GM23248 (cell line): ENCODE results near the gene EFCAB6. TPM values are rescaled to one million over a fixed set of nuclear protein-coding genes. Genes with fewer than 3 reads are reported as not detected.

Source experiments
- DNase-seq: peaks from one replicate; pipeline ENCODE4 v3.0.0-alpha.2; 2015
- H2AFZ ChIP-seq: fragments of 200-600 bp; sonication (generic); 2 replicates; pipeline ENCODE4 v1.6.1; 2016; ENCODE audit warnings: antibody characterized with exemption
- H3F3A ChIP-seq: fragments of 200-600 bp; sonication (generic); 2 replicates; pipeline ENCODE4 v1.6.1; 2016; ENCODE audit warnings: mild to moderate bottlenecking, antibody characterized with exemption, mixed run types; ENCODE audit not compliant: insufficient read depth
- H3K27ac ChIP-seq: fragments of 200-600 bp; sonication (generic); 2 replicates; pipeline ENCODE4 v1.5.1; 2016; ENCODE audit warnings: mild to moderate bottlenecking
- H3K27me3 ChIP-seq: fragments of 200-600 bp; sonication (generic); replicated peaks from 2 replicates; pipeline ENCODE4 v1.6.1; 2016; ENCODE audit warnings: mild to moderate bottlenecking; ENCODE audit not compliant: insufficient read depth
- H3K36me3 ChIP-seq: fragments of 200-600 bp; sonication (generic); 2 replicates; pipeline ENCODE4 v1.6.1; 2016; ENCODE audit warnings: low read depth, mild to moderate bottlenecking
- H3K4me1 ChIP-seq: fragments of 200-600 bp; sonication (generic); 2 replicates; pipeline ENCODE4 v1.6.1; 2016; ENCODE audit warnings: mild to moderate bottlenecking; ENCODE audit not compliant: insufficient read depth
- H3K4me2 ChIP-seq: fragments of 200-600 bp; sonication (generic); one replicate; pipeline ENCODE4 v1.6.1; 2016; ENCODE audit warnings: mild to moderate bottlenecking; ENCODE audit not compliant: unreplicated experiment
- H3K4me3 ChIP-seq: fragments of 200-600 bp; sonication (generic); 2 replicates; pipeline ENCODE4 v1.5.1; 2016; ENCODE audit warnings: mild to moderate bottlenecking
- H3K79me2 ChIP-seq: fragments of 200-600 bp; sonication (generic); 2 replicates; pipeline ENCODE4 v1.6.1; 2016; ENCODE audit warnings: mild to moderate bottlenecking; ENCODE audit not compliant: insufficient read depth
- H3K9ac ChIP-seq: fragments of 200-600 bp; sonication (generic); 2 replicates; pipeline ENCODE4 v1.6.1; 2016; ENCODE audit warnings: mild to moderate bottlenecking
- H3K9me2 ChIP-seq: fragments of 200-600 bp; sonication (generic); 2 replicates; pipeline ENCODE4 v1.6.1; 2016; ENCODE audit warnings: mixed run types, mild to moderate bottlenecking, moderate library complexity; ENCODE audit not compliant: insufficient read depth
- H3K9me3 ChIP-seq: fragments of 200-600 bp; sonication (generic); one replicate; pipeline ENCODE4 v1.6.1; 2017; ENCODE audit warnings: low read depth
- H4K20me1 ChIP-seq: fragments of 200-600 bp; sonication (generic); 2 replicates; pipeline ENCODE4 v1.6.0; 2016; ENCODE audit not compliant: insufficient read depth
- EZH2 ChIP-seq: fragments of 200-600 bp; sonication (generic); IDR thresholded peaks from 2 replicates; pipeline ENCODE4 v1.6.1; 2018; ENCODE audit warnings: antibody characterized with exemption, mild to moderate bottlenecking; ENCODE audit not compliant: insufficient read depth, poor library complexity, severe bottlenecking
- EZH2phosphoT487 ChIP-seq: fragments of 200-600 bp; sonication (generic); IDR thresholded peaks from 2 replicates; pipeline ENCODE4 v1.6.1; 2018; ENCODE audit warnings: antibody characterized with exemption, moderate library complexity, mild to moderate bottlenecking, low read depth; ENCODE audit not compliant: insufficient read depth
- WGBS, 2 experiments: methylation state at CpG; one replicate each; pipeline ENCODE4 v1.1.6; 2015 to 2017; ENCODE audit warnings: low lambda C conversion rate in 2 of 2, low coverage in 1 of 2; ENCODE audit errors: missing lambda C conversion rate in 2 of 2; 5-methylcytosine and 5-hydroxymethylcytosine counted together
- in situ Hi-C: fragments of 300-500 bp; cut with MboI; formaldehyde crosslinking; loops from 2 replicates; pipeline ENCODE4 v1.15.0; 2020
- polyA plus RNA-seq: library from polyadenylated mRNA; unstranded; fragments of >200 nt; fragmentation: Nextera tagmentation; extraction: Ambion mirVana; gene quantifications from 2 replicates; pipeline ENCODE4 v1.2.1, GENCODE V29; 2016
- total RNA-seq: library from RNA; depleted of rRNA; stranded (reverse); fragments of >200 nt; shearing (Covaris generic); gene quantifications from 2 replicates; pipeline ENCODE4 v1.2.3, GENCODE V29; 2014

EFCAB6 gene
- total and polyA plus RNA-seq, 2 experiments from 2014 or later, result 1.5 to 2.1 TPM

DNA sequence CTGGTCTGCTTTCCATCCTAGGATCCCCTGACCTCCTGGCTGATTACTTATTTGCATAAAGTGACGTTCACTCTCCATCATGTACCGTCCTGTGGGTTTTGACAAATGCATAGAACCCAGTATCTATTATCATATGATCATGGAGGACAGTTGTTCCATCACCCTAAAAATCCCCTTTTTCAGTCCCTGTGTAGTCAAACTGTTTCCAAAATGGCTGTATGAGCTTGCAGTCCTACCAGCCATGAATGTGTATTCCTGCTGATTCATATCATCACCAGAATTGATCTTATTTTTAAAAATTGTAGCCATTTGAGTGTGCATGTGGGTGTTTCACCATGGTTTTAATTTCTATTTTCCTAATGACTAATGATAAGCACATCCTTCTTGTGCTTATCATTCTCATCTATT is 291.5 kb downstream of the EFCAB6 start:
- Histone ChIP-seq H3K79me2 (no peaks in the 10 kb centered on the region), H3K4me3 (no peak overlapping the region), H3K9me2 (no peaks in the 10 kb centered on the region), H3K27ac (no peak overlapping the region), H3K36me3 (no peaks in the 10 kb centered on the region), H3K4me2 (no peak overlapping the region), H3K9me3 (no peaks in the 10 kb centered on the region), H3K27me3 (no peaks in the 10 kb centered on the region; the same call in 1 of the 2 replicates), H3K4me1 (no peaks in the 10 kb centered on the region), H2AFZ (no peak overlapping the region), H3F3A (no peaks in the 10 kb centered on the region), H4K20me1 (no peaks in the 10 kb centered on the region), H3K9ac (no peak overlapping the region)
- DNase-seq, result no peak
- TF ChIP-seq EZH2phosphoT487 (no peak), EZH2 (no peak)
- 24 to 46% methylated on average over 2 of the region's 2 CpGs for WGBS, 2 experiments
- in situ Hi-C loops, result no loop called here

DNA sequence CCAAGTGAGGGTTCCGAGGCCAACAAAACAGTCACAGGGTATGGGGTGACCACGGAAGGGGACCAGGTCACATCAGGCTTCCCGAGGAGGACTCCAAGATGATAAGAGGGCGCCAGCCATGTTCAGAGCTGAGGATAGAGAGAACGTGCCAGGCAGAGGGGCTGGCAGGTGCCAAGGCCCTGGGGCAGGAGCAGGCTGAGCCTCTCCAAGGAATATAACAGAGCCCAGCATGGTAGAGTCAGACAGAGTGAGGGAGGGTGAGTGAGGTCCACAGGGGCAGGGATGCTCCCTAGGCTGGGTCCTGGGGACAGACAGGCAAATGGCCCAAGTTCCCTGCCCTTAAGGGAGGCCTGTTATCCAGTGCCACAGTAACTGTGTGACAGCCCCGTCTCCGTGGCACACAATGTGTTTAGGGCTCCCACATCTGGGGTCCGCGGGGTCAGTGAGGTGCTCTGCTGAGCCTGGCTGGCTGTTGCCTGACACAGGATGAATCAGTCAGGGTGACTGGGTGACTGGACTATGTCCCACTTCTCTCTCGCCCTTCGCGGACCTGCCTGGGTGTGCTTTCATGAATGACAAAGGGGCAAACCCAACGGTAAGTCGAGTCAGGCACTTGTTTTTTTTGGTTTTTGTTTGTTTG is 295.0 kb downstream of the EFCAB6 start:
- no peak for TF ChIP-seq EZH2
- TF ChIP-seq EZH2phosphoT487, result no peak
- no peaks in the 10 kb centered on the region for H3K27me3 ChIP-seq
- no peak overlapping the region for H3K4me2 ChIP-seq
- H4K20me1 ChIP-seq, result no peaks in the 10 kb centered on the region
- no peak for DNase-seq
- no peak overlapping the region for H3K9ac ChIP-seq
- no peaks in the 10 kb centered on the region for H3K79me2 ChIP-seq
- no peaks in the 10 kb centered on the region for H3F3A ChIP-seq
- no peak overlapping the region for H3K27ac ChIP-seq
- in situ Hi-C loops, result no loop called here
- WGBS, 2 experiments, result 71 to 72% methylated on average over 14 of the region's 14 CpGs
- no peaks in the 10 kb centered on the region for H3K4me1 ChIP-seq
- H3K9me2 ChIP-seq, result no peaks in the 10 kb centered on the region
- no peak overlapping the region for H2AFZ ChIP-seq
- H3K4me3 ChIP-seq, result no peak overlapping the region
- no peaks in the 10 kb centered on the region for H3K9me3 ChIP-seq
- H3K36me3 ChIP-seq, result no peaks in the 10 kb centered on the region

DNA sequence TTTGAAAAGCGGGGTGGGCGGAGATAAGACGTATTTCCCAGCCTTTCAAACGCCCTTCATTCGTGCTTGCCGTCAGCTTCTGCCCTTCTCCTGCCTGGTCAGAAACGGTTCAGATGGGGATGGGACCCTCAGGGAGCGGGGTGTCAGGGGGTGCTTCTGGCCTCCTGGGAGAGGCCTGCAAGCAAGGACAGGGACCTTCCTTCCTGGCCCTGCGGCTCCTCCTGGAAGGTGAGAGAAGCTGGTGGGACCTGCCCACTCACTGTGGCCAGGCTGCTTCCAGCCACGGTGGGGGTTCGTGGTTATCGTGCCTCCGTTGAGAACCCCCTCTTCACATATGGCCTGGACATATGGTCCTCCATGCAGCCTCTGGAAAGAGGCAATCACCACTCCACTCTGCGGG is 295.7 kb downstream of the EFCAB6 start:
- Histone ChIP-seq H3K27ac (no peak overlapping the region), H2AFZ (no peak overlapping the region), H3K4me1 (no peaks in the 10 kb centered on the region), H3K4me2 (no peak overlapping the region), H3K4me3 (no peak overlapping the region), H3F3A (no peaks in the 10 kb centered on the region), H3K27me3 (no peaks in the 10 kb centered on the region), H3K9me3 (no peaks in the 10 kb centered on the region), H3K79me2 (no peaks in the 10 kb centered on the region), H3K9ac (no peak overlapping the region), H3K36me3 (no peaks in the 10 kb centered on the region), H4K20me1 (no peaks in the 10 kb centered on the region), H3K9me2 (no peaks in the 10 kb centered on the region)
- in situ Hi-C loops, result no loop called here
- 62 to 63% methylated on average over 13 to 14 of the region's 14 CpGs for WGBS, 2 experiments
- no peak for DNase-seq
- TF ChIP-seq EZH2 (no peak), EZH2phosphoT487 (no peak)

DNA sequence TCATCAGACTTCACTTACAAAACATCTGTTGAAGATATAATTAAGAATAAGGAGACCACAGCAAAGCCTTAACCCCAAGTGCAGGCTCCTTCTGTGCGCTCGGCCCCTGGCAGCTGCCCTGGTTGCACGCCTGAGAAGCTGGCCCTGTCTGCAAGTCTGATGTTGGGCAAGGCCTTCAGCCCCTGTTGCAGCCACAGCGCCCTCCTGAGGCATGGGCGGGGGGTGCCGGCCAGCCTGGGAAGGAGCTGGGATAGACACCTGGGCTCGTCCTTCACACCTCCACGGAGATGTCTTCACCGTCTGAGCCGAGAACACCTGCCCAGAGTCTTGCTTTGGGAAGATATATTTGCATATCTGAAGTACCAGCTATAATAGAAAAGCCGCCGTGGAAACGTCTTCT is 296.2 kb downstream of the EFCAB6 start:
- H3K9me3 ChIP-seq, result no peaks in the 10 kb centered on the region

More for the DNA sequence above, 296.2 kb downstream of the EFCAB6 start:
- no peak overlapping the region for H2AFZ ChIP-seq
- WGBS, 2 experiments, result 44 to 46% methylated on average over 13 of the region's 13 CpGs
- H3K9me2 ChIP-seq, result no peaks in the 10 kb centered on the region
- H3K4me1 ChIP-seq, result no peaks in the 10 kb centered on the region
- H3K36me3 ChIP-seq, result no peaks in the 10 kb centered on the region
- H3K4me3 ChIP-seq, result no peak overlapping the region
- no peaks in the 10 kb centered on the region for H3K27me3 ChIP-seq
- H3K9ac ChIP-seq, result no peak overlapping the region
- H3K79me2 ChIP-seq, result no peaks in the 10 kb centered on the region
- in situ Hi-C loops, result no loop called here
- H4K20me1 ChIP-seq, result no peaks in the 10 kb centered on the region
- no peak for DNase-seq
- TF ChIP-seq EZH2phosphoT487, result no peak
- no peak for TF ChIP-seq EZH2
- no peak overlapping the region for H3K4me2 ChIP-seq
- no peaks in the 10 kb centered on the region for H3F3A ChIP-seq
- H3K27ac ChIP-seq, result no peak overlapping the region
